Stimulated activated naive CD8-positive, alpha-beta T cell treated with anti-CD3 and anti-CD28 coated beads, Interleukin-15, Interleukin-2, amounts not matched to agents 100 U/mL and 50 U/mL, for 24 hours (primary cell): ENCODE measurements around the gene CALCOCO2.
"Not testable (repeated sequence)": the region's sequence is repeated elsewhere in the genome, so short reads cannot be mapped to it uniquely, and the experiment has no call there.

Source experiments
- ATAC-seq: fragments of 150-1000 bp; cut with Tn5 transposase; one replicate; pipeline ENCODE4 v1.10.0; 2021
- DNase-seq: peaks from one replicate; pipeline ENCODE4 v3.0.0; 2021

Gene CALCOCO2

DNA sequence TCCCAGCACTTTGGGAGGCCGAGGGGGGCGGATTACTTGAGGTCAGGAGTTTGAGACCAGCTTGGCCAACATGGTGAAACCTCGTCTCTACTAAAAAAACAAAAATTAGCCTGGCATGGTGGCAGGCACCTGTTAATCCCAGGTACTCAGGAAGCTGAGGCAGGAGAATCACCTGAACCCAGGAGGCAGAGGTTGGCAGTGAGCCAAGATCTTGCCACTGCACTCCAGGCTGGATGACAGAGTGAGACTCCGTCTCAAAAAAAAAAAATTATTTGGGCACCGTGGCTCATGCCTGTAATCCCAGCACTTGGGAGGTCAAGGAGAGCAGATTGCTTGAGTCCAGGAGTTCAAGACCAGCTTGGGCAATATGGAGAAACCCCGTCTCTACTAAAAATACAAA, 9.9 kb upstream of the CALCOCO2 start:
- not testable (repeated sequence) for DNase-seq, ATAC-seq

DNA sequence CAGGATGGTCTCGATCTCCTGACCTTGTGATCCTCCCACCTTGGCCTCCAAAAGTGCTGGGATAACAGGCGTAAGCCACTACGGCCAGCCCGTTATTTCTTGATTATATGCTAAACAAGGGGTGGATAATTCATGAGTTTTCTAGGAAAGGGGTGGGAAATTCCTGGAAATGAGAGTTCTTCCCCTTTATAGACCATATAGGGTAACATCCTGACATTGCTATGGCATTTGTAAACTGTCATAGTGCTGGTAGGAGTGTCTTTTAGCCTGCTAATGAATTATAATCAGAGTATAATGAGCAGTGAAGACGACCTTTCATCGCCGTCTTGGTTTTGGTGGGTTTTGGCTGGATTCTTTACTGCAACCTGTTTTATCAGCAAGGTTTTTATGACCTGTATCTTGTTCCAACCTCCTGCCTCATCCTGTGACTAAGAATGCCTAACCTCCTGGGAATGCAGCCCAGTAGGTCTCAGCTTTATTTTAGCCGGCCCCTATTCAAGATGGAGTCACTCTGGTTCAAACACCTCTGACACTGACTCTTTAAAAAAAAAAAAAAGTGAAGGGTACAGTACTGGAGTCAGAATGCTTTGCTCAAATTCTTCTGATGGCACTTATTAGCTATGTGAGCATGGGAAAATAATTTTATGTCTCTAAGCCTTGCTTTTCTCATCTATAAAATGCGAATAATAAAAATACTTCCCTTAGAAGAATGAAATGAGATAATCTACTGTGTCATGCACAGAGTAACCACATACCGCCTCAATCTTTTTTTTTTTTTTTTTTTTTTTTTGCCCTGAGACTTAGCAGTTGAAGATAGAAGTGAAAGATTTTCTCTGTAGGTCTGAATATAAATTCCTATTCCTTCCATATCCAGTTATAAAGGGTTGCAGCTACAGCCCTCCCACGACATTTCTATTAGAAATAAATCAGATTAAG, 5.1 kb upstream of the CALCOCO2 start:
- no peak for ATAC-seq
- DNase-seq = no peak

GRCh38 chr17:48831549-48831883, 681 bp downstream of the CALCOCO2 start:
- DNase-seq (no peak), ATAC-seq (no peak)

DNA sequence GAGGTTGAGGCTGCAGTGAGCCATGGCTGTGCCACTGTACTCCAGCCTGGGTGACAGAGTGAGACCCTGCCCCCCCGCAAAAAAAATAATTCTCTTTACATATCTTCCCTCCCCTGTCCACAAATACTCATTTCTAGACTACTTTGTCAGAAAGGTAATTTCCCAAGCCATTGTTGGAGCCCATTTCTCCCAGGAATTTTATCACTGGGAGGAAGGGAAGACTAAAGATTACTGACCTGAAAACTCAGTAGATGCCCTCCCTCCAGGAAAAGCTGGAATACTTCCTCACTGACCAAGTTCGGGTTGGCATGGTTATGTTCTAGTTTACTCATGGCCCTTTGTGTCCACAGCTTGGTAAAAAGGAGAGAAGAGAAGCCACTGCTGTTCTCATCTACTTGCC, 4.1 kb downstream of the CALCOCO2 start:
- ATAC-seq = no peak

GRCh38 chr17:48835971-48836370, 5.1 kb downstream of the CALCOCO2 start:
- ATAC-seq (no peak), DNase-seq (no peak)

More for the DNA sequence above, 4.1 kb downstream of the CALCOCO2 start:
- DNase-seq = no peak

DNA sequence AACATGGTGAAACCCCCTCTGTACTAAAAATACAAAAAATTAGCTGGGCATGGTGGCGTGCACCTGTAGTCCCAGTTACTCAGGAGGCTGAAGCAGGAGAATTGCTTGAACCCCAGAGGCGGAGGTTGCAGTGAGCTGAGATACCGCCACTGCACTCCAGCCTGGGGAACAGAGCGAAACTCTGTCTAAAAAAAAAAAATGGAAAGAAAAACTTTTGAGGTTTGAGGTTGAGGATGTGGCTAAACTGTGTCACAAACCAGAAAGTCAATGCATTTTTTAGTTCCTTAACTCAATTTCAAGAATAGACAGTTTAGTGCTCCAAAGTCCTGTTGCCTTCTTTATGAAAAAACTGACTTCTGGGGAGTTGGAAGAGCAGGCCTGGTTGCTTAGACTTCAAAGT, 6.6 kb downstream of the CALCOCO2 start:
- DNase-seq = not testable (repeated sequence)
- ATAC-seq = peak; percentile 47

GRCh38 chr17:48840441-48840840, 9.6 kb downstream of the CALCOCO2 start:
- DNase-seq = no peak
- ATAC-seq = no peak

GRCh38 chr17:48841395-48841831, 10.6 kb downstream of the CALCOCO2 start:
- ATAC-seq (peak; percentile 89), DNase-seq (no peak)

DNA sequence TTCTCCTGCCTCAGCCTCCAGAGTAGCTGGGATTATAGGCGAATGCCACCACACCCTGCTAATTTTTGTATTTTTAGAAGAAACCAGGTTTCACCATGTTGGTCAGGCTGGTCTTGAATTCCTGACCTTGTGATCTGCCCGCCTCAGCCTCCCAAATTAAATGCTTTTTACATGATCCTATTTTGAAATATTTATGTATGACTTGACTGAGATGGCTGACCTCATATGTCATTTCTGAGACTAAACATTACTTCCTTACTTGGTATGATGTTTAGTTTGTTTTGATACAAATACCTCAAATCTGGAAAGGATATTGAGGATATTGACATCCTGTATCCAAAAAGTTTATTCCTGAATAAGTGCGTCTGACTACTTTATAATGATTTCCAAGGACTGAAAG, 11.9 kb downstream of the CALCOCO2 start:
- no peak for ATAC-seq
- DNase-seq = no peak

- DNase-seq = no peak
- peak; percentile 30 for ATAC-seq
These were observed 12.5 kb downstream of the CALCOCO2 start for GRCh38 chr17:48843187-48843900.

GRCh38 chr17:48850792-48851323, 20.0 kb downstream of the CALCOCO2 start:
- DNase-seq = no peak
- ATAC-seq = no peak

DNA sequence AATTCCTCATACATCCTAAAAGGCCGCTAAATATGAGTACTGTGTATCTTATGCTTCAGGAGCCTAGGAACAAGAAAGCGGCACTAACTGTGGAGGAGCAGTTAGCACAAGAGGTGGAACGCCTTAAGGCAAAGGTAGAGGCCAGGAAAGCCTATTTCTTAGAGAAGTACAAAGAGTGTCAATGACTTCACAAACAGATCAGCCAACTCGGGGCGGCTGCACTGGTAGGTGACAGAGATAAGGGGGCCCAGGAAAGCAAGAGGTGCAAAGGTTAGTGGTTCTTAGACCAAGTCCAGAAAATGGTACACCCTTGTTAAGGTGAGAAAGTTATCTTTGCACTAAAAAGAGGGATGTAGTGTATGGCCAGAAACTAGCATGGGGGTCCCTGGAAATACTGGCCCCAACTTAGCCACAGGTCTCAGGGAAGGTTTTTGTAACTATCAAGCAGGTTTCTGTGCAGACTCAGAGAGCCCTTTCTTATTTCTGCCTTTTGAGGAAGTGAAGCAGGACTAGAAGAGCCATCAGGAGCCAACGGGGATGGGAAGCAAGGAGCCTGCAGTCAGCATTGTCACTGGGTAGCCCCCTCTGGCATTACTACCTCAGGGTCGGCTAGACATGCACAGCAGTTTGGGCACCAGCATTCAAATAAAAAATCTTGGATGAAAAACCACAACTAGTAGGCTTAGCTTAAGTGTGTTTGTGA, 24.1 kb downstream of the CALCOCO2 start:
- ATAC-seq (no peak), DNase-seq (no peak)

DNA sequence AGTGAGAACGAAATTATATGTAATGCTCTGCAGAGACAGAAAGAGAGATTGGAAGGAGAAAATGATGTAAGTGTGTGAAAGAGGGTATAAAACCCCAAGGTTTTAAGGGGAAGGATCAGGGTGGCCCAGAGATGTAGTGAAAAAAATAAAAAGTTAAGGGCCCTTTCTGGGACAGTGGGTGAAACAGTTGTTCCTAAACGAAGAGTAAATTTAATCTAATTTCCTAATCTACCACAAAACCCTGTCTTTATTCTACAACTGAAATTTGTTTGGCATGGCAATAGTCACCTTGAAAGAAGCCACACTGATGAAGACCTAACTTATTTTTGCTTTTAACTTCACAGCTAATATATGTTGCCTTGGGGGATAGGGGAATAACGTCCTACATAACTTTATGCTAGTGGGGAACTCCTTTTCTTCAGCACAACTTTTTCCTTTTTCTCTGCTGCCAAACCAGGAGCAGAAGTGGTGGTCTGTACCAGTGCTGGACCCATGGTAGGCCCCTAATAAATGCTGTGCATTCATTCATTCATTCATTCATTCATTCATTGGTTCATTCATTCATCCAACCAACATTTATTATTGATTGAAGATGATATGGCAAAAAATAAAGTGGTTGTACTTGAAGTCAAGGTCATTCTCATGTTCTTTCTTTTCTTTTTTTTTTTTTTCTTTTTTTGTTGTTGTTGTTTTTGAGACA, 25.4 kb downstream of the CALCOCO2 start:
- no peak for ATAC-seq
- DNase-seq = no peak

DNA sequence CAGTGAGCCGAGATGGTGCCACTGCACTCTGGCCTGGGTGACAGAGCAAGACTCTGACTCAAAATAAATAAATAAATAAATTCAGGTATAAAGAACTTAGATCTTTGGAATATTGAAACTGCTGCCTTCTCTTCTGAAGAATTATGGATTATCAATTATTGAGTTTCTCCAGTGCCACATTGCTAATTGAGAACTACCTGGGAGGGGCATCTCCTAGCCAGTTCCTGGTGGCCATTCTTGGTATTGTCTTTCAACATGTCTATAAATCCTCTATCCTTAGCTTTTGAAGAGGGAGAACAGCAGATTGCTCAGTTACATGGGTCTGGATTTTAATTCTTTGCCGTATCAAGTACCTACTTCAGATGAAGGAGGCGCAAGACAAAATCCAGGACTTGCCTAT, 29.2 kb downstream of the CALCOCO2 start:
- ATAC-seq (no peak), DNase-seq (no peak)

GRCh38 chr17:48860456-48860855, 29.6 kb downstream of the CALCOCO2 start:
- DNase-seq (no peak), ATAC-seq (no peak)

GRCh38 chr17:48868916-48869500, 38.2 kb downstream of the CALCOCO2 start:
- ATAC-seq = no peak
- DNase-seq = no peak

- no peak for DNase-seq
These were observed 39.0 kb downstream of the CALCOCO2 start for GRCh38 chr17:48869821-48870318.

GRCh38 chr17:48871035-48871550, 40.3 kb downstream of the CALCOCO2 start:
- no peak for DNase-seq
- ATAC-seq = no peak

More at GRCh38 chr17:48869821-48870318, 39.0 kb downstream of the CALCOCO2 start:
- no peak for ATAC-seq

- no peak for DNase-seq
- no peak for ATAC-seq
These were observed 40.9 kb downstream of the CALCOCO2 start for GRCh38 chr17:48871551-48872351.

DNA sequence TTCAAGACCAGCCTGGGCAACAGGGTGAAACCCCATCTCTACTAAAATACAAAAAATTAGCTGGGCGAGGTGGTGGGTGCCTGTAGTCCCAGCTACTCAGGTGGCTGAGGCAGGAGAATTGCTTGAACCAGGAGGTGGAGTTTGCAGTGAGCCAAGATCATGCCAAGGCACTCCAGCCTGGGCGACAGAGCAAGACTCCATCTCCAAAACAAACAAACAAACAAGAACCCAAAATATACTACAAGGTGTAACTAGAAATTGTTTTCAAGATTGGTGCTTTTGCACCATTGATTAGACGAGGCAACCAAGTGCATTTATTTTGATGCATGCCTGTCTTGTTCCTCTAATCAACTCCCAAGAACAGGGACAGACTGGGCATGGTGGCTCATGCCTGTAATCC, 41.6 kb downstream of the CALCOCO2 start:
- not testable (repeated sequence) for DNase-seq

More for the DNA sequence above, 41.6 kb downstream of the CALCOCO2 start:
- ATAC-seq = not testable (repeated sequence)
